Activated effector memory CD4-positive, alpha-beta T cell treated with anti-CD3 and anti-CD28 coated beads, Interleukin-2, amount 50 U/mL, for 16 hours (primary cell): Measurements from ENCODE around the gene PPP2R5D.

Source experiments
- DNase-seq: peaks from one replicate; pipeline ENCODE4 v3.0.0-alpha.2; 2020

PPP2R5D gene

GRCh38 chr6:43060034-43060754, 75.8 kb downstream of the PPP2R5D start:
- DNase-seq: no peak

- DNase-seq: no peak
Measured at GRCh38 chr6:43060755-43061633, 76.6 kb downstream of the PPP2R5D start.

- no peak for DNase-seq
Measured at GRCh38 chr6:43061861-43062260, 77.5 kb downstream of the PPP2R5D start.
